ENCODE measurements around the gene TRIM6. TPM values are rescaled to one million over a fixed set of nuclear protein-coding genes. Genes with fewer than 3 reads are reported as not detected.

TRIM6 gene
- total and polyA plus RNA-seq, 9 of the 15 experiments (the other 6 are each of a cell fraction or from before 2014, with no cell fraction given) = 5.0 to 11.8 (median 8.7) TPM

DNA sequence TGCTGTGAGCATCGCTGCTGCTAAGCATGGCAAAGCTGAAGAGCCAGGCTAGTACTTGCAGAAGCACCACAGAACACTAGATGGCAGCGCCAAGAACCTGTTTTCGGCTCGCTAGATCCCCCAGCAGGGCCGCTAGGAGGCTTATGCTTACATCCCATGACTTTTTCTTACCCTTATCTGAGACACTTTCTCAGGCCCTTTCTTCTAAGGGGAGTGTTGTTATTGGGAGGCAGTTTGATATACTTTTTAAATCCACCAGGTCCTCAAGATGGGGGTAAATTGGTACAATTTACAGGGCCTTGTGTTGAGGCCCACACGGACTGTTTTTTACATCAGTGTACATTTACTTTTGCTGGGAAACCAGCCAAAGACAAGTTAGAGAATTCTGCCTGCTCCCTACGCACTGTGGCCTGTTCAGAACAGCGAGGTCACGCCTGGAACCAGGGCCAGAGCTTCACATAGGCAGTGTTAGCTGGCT is 4.0 kb downstream of the TRIM6 start (continued):
- TF ChIP-seq, protein P1, sequence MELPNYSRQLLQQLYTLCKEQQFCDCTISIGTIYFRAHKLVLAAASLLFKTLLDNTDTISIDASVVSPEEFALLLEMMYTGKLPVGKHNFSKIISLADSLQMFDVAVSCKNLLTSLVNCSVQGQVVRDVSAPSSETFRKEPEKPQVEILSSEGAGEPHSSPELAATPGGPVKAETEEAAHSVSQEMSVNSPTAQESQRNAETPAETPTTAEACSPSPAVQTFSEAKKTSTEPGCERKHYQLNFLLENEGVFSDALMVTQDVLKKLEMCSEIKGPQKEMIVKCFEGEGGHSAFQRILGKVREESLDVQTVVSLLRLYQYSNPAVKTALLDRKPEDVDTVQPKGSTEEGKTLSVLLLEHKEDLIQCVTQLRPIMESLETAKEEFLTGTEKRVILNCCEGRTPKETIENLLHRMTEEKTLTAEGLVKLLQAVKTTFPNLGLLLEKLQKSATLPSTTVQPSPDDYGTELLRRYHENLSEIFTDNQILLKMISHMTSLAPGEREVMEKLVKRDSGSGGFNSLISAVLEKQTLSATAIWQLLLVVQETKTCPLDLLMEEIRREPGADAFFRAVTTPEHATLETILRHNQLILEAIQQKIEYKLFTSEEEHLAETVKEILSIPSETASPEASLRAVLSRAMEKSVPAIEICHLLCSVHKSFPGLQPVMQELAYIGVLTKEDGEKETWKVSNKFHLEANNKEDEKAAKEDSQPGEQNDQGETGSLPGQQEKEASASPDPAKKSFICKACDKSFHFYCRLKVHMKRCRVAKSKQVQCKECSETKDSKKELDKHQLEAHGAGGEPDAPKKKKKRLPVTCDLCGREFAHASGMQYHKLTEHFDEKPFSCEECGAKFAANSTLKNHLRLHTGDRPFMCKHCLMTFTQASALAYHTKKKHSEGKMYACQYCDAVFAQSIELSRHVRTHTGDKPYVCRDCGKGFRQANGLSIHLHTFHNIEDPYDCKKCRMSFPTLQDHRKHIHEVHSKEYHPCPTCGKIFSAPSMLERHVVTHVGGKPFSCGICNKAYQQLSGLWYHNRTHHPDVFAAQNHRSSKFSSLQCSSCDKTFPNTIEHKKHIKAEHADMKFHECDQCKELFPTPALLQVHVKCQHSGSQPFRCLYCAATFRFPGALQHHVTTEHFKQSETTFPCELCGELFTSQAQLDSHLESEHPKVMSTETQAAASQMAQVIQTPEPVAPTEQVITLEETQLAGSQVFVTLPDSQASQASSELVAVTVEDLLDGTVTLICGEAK (IDR thresholded peaks at IDR 0.05) = 0 out of 2 replicates have a peak, but pooled peaks have one; percentile 32
- TF ChIP-seq, protein P1 (CRISPR knock-in tag; IDR thresholded peaks at IDR 0.05) = no peak
- no peak for TF ChIP-seq XRCC3 (IDR thresholded peaks at IDR 0.05)
- no peak for TF ChIP-seq NFYB (IDR thresholded peaks at IDR 0.05; ENCODE audit: extremely low read depth, insufficient read length)
- TF ChIP-seq EHMT2 (IDR thresholded peaks at IDR 0.05) = peak; percentile 28; the same call in 1 of the 2 replicates
- TF ChIP-seq, protein P2, sequence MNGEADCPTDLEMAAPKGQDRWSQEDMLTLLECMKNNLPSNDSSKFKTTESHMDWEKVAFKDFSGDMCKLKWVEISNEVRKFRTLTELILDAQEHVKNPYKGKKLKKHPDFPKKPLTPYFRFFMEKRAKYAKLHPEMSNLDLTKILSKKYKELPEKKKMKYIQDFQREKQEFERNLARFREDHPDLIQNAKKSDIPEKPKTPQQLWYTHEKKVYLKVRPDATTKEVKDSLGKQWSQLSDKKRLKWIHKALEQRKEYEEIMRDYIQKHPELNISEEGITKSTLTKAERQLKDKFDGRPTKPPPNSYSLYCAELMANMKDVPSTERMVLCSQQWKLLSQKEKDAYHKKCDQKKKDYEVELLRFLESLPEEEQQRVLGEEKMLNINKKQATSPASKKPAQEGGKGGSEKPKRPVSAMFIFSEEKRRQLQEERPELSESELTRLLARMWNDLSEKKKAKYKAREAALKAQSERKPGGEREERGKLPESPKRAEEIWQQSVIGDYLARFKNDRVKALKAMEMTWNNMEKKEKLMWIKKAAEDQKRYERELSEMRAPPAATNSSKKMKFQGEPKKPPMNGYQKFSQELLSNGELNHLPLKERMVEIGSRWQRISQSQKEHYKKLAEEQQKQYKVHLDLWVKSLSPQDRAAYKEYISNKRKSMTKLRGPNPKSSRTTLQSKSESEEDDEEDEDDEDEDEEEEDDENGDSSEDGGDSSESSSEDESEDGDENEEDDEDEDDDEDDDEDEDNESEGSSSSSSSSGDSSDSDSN (IDR thresholded peaks at IDR 0.05; ENCODE audit: borderline replicate concordance in 1 of 2, low read depth in 2 of 2, low read length in 2 of 2) = 0 out of 4 replicates have a peak, but pooled peaks of 1 of the 2 experiments have one; percentile 54
- TF ChIP-seq, protein P3, sequence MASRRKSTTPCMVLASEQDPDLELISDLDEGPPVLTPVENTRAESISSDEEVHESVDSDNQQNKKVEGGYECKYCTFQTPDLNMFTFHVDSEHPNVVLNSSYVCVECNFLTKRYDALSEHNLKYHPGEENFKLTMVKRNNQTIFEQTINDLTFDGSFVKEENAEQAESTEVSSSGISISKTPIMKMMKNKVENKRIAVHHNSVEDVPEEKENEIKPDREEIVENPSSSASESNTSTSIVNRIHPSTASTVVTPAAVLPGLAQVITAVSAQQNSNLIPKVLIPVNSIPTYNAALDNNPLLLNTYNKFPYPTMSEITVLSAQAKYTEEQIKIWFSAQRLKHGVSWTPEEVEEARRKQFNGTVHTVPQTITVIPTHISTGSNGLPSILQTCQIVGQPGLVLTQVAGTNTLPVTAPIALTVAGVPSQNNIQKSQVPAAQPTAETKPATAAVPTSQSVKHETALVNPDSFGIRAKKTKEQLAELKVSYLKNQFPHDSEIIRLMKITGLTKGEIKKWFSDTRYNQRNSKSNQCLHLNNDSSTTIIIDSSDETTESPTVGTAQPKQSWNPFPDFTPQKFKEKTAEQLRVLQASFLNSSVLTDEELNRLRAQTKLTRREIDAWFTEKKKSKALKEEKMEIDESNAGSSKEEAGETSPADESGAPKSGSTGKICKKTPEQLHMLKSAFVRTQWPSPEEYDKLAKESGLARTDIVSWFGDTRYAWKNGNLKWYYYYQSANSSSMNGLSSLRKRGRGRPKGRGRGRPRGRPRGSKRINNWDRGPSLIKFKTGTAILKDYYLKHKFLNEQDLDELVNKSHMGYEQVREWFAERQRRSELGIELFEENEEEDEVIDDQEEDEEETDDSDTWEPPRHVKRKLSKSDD (conservative IDR thresholded peaks at IDR 0.05; ENCODE audit: low read length) = no peak
- TF ChIP-seq KHSRP (IDR thresholded peaks at IDR 0.05) = no peak
- TF ChIP-seq, protein P4, sequence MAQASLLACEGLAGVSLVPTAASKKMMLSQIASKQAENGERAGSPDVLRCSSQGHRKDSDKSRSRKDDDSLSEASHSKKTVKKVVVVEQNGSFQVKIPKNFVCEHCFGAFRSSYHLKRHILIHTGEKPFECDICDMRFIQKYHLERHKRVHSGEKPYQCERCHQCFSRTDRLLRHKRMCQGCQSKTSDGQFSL (CRISPR knock-in tag; IDR thresholded peaks at IDR 0.05) = no peak
- TF ChIP-seq, protein P4 (tag; IDR thresholded peaks at IDR 0.05) = no peak
- peak; percentile 34 for TF ChIP-seq HDAC3 (IDR thresholded peaks at IDR 0.05; ENCODE audit: borderline replicate concordance, partially characterized antibody)
- TF ChIP-seq RNF2 (IDR thresholded peaks at IDR 0.05) = no peak
- 0 out of 2 replicates have a peak, but pooled peaks have one; percentile 36 for TF ChIP-seq MEF2D (tag; conservative IDR thresholded peaks at IDR 0.05; ENCODE audit: low read depth)
- TF ChIP-seq KDM2B (CRISPR knock-in tag; IDR thresholded peaks at IDR 0.05) = no peak
